HG03442 (cell line): ENCODE measurements around the gene OAF.
"Not testable (repeated sequence)": the region's sequence is repeated elsewhere in the genome, so short reads cannot be mapped to it uniquely, and the experiment has no call there.

Experiments
- ATAC-seq: cut with Tn5 transposase; IDR thresholded peaks from one replicate; pipeline ENCODE4 v1.9.1; 2021; ENCODE audit warnings: mild to moderate bottlenecking, moderate library complexity; ENCODE audit not compliant: unreplicated experiment

OAF gene

DNA sequence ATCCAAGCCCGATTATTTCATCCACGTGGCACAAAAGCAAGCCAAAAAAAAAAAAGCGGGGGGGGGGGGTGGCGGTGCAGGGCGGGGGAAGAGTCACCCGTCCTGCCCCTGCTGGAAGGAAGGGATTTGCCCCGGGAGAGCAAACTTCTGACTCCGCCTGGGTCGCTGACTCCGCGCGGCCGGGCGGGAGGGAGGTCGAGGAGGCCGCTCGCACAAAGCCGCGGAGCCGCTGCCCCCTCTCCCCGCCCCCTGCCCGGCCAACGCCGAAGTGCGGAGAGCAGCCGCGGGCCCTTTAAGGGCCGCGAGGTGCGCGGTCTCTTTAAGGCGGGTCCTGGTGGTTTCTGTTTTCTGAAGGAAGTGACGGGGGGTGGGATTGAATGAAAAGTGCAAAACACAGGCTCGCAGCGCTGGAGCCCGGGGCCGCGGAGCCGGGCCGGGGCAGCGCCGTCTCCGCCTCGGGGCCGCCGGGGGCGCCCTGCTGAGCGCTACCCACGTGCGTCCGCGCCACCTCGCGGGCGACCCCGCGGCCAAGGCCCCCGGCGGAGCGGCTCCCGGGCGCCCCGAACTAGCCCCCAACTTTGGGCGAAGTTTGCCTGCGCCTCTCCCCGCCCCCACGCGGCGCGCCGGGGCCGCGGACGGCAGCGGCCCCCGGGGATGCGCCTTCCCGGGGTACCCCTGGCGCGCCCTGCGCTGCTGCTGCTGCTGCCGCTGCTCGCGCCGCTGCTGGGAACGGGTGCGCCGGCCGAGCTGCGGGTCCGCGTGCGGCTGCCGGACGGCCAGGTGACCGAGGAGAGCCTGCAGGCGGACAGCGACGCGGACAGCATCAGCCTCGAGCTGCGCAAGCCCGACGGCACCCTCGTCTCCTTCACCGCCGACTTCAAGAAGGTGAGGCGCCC, at the start of gene OAF:
TSS of gene OAF (plus strand) at position 407 of the 896 bp plus-strand sequence. CDS start at position 655, 248 bp downstream.
- peak; percentile 73 for ATAC-seq

DNA sequence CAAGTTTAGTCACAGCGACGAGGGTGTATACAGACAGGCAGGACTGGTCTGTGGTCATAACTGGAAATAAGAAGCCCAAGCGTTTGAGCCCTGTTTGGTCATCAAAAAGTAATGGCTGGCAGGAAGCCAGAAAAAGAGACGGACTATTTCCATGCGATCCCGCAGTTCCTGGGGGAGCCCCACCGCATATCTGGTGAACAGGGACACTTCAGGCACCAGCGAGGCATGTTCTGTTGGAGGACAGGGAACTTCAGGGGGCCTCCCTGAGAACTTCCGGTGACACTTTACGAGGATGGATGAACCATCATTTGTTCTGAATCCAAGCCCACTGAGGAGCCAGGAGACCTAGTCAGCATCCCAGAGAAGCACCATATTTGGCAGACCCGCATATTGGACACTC, 43.2 kb upstream of the OAF start:
- ATAC-seq = no peak

DNA sequence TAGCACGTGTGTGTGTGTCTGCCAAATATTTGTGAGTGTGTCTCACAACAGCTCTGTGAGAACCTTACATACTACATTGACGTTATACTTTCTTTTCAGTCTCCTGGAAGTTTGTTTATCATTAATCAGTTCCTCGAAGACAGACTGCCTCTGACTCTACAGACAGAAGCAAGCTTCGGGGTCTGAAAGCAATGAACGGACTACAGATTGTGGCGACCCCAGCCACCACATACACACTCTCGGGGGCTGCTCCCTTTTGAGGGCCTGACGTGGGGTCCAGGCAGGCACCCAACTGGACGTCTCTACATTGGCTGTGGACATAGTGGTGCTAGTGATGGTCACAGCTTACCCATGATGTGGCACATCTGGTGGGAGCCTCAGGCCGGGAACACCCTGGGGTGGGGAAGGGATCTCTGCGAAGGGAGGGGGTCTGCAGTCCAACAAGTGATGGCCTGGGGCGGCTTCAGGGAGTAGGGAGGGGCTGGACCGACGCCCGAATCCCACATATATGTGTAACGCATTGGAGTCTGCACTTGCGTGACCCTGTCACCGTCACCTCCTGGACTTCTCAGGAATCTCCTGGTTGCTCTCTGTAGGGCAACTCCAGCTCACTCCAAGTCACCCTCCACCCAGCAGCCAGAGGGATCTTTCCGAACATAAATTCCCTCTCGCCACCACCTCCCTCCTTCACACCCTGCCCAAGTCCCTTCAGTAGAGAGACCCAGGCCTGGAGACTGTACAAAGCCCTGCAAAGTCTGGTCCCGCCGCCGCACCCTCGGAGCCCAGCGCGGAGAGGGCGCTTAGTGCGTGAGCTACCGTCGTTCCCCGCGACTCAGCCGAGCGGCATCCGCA, 42.5 kb upstream of the OAF start:
- ATAC-seq = no peak

DNA sequence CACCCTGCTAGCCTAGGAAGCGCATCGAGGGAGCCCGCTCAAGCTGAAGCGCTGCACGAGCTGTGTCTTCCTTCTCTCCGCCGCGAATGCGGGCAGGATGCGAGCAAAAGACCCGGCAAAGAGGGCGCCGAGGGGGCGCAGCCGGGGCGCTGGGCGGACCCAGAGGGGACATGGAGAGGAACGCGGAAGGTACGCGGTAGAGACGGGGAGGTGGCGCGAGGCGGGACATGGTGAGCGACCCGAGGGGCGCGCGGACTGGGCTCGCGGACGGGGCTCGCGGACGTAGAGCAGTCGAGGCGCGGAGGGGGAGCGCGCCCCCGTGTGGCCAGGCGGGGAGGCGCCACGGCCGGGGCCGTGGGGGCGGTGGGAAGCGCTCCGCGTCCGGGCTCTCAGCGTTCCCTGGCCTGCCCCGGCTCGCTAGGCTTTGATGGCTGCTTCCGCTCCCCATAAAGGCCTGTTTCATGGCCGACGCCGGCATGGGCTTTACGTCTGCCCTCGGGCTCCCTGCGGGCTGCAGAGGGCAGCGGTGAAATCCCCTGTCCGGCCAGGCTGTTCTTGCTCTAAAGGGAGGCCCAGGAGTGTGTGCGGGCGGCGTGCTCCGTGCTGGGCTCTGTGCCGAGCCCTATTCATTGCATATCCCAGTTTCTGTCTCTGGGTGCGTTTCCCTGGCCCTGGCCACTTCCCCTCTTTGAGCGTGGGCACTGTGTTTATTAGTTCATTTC, 41.7 kb upstream of the OAF start:
- no peak for ATAC-seq

DNA sequence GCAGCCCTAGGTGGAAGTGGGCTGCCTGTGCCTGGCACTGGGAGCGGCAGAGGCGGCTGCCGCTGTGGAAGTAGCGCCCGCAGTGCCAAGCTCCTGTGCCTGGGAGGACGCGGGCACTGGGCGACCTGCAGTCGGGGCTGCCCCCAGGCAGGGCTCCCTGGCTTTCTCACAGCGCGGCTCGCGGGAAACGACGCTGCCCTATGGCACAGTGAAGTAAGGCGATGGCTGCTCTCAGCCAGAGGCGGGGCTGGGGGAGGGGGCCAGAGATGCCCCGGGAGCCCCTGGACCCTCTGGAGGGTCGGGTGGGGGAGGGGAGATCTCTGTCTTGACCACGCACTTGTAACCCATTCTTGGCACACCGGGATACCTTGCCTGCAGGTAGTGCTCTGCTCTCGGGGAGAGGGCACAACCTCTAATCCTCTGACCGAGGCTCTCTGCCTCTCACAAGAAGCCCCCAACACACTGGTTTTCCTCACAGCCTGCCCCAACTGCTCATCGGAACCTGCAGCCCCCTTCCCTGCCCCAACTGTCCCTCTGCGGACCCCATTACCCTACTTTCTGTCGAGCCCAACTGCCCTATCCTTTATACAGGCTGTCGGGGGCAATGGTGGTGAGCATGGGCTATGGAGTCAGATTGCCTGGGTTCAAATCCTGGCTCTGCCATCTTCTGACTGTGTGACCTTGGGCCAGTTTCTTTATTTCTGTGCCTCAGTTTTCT, 40.7 kb upstream of the OAF start:
- no peak for ATAC-seq

DNA sequence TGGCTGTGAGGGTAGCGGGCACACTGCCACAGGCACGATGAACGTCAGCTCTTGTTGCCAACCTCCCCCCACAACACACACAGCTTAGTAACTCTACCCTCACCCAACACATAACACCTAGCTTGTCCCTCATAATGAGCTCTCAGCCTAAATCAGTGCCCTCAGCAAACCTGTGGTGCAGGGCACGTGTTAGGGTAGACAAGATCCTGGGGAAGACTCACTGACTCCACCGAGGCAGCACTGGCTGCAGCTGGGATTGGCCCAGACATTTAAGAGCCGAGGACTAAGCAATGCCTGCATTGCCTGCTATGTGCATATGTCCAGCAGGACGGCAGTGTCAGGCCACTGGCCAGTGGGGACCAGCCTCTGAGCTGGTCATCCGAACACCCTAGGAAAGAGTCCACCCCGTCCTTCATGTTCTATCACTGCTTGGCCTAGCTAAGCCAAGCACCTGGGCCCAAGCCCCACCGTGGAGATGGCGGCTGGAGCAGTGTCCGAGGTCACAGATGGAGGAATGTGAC, 40.0 kb upstream of the OAF start:
- ATAC-seq = no peak

DNA sequence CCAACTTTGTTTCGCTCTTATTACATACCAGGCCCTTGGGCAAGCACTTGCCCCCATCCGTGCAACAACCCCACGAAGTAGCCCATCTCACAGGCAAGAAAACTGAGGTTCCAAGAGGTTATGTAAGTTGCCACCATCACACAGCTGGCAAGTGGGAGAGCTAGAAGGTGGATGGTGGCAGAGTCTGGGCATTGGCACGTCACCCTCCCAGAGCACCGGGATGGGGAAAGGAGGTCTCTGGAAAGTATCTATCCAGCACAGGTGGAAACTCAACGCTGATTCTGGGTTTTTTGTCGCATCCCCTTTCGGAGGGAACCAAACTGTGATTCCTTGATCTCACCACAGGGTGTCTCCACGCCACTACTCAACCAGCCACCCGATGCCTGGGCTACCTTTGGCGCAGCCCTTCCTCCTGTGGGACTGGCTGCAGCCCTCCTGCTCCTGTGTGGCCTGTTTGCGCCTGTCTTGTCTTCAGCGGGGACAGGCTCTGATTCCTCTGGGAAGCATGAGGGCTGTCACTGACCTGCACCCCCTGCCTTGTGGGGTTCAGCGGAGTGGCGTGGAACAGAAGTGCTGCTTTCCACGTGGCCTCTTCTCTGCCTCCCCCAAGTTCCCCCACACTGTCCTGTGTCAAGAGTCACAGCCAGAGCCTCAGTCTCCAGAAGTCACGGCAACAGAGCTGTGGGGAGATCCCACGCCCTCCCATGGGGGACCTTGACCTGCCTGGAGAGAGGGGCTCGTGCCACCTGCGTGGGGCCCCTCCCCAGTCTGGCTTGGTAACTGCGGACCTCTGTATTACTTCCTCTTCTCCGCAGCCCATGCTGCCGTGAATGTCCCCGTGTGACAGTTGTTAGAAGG, 38.5 kb upstream of the OAF start:
- ATAC-seq = no peak

DNA sequence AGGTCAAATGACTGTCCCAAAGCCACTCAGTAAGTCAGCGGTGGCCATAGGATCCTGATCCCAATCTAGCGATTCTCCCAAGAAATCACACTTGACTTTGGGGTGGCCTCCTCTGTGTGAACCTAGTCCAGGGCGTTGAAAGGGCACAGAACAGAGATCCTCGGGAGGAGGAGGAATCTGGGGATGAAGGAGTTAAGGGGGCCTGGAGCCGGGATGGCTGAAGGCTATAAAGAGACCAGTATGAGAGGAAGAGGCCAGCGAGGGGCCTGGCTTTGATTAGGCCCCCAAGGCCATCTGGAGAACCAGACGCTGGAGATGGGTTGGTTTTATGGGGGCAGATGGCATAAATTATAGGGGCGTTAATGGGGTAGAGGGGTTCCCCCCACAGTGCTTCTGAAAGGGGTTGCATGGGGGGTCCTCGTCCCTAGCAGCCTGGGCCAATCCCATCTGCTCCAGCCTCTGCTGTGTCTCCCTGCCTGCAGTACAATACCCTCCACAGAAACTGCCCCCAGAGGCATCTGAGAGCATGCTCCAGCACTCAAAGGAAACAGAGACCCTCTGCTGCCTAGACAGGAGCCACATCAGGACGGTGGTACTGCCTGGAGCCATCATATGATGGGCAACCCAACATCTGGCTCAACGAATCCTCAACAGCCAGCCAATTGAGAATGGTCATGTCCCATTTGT, 37.7 kb upstream of the OAF start:
- ATAC-seq = no peak

DNA sequence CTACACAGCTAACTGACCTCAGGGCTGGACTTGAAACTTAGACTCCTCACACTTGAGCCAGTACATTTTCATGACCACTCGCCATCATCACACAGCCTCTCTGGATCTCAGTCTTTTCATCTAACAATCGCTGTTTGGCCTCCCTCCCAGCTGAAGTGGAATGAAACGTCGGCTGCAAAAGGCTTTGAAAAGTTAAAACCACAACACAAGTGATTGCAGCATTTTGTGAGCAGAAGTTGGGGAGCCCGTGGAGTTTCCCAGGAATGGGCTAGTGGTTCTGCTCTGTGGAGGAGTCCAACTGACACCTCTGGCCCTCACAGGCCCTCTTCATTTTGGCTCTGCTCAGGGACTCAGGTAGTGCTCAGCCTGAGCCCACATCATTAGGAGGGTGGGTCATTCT, 37.0 kb upstream of the OAF start:
- no peak for ATAC-seq

DNA sequence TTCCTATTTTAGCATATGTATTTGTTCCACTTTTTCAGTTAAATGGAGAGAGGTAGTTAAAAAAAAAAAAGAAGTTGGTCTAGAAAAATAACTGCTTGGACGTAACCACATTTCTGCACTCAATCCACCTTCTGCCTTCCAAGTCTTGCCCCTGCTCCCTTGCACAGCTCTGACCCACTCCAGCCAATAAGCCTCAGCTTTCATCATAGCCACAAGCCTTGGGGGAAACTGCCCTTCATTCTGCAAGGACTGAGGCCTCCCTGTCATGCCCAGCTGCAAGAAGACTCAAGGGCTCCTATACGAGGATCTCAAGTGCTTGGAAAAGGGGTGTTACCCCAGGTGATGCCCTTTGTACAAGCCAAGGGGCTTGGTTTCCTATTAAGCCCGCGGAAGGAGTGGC, 36.0 kb upstream of the OAF start:
- ATAC-seq = no peak

DNA sequence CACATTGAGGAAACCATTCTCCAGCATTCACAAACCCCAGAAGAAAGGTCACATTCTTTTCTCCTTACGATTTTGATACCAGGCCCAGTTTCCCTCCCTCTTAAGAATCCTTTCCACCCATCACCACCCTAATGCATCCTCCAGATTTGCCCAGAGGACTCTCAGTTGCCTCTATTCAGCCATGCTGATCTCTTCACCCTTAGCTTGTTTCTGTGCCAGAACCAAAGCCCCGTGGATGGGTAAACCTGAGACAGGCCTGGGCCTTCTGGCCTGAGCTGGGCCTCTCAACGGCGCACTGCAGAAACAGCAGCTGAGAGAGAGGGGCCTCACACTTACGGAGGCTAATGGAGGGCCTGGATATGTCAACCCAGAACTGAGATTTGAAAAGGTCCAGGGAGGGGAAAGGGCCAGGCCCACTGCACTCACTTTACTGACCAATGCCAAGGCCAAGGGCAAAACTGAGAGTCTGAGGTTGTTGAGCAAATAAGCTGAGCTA, 32.2 kb upstream of the OAF start:
- ATAC-seq = no peak

DNA sequence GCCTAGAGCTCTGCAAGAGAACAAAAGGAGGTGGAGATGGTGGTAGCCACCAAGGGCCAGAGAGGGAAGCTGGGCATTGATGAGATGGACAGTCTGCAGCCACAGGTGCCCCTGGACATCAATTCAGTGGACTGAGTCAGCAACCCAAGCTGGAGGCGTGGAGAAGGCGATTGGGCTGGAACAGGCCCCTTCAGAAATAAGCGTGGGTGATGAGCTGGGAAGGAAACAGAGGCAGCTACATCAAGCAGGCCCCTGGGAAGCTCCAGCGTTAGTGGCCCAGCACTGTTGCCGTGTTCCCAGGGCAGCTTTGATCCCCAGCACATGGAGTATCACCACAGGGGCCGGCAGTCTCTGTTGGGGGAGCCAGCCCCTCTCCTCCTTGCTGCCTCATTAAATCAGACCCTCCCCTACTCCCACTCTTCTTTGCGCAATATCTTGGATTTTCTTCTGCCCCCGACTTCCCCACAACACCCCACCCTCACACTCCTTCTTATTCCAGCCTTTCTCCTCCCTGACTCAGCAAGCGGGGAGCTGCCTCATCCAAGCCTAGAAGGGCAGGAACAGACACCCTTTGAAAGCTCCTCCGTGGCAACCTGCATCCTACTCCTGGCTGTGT, 31.7 kb upstream of the OAF start:
- no peak for ATAC-seq

DNA sequence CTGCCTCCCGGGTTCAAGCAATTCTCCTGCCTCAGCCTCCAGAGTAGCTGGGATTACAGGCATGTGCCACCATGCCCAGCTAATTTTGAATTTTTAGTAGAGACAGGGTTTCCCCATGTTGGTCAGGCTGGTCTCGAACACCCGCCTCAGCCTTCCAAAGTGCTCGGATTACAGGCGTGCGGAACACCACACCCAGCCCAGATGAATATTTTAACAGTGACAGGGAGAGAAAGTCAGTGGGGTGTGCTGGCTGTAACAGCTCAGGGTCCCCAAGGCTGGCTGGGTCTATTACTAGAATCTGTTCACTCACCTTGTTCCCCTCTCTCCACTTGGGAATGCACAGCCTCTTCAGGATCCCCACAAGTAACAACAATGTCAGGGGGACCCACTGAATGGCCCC, 30.8 kb upstream of the OAF start:
- ATAC-seq = not testable (repeated sequence)

DNA sequence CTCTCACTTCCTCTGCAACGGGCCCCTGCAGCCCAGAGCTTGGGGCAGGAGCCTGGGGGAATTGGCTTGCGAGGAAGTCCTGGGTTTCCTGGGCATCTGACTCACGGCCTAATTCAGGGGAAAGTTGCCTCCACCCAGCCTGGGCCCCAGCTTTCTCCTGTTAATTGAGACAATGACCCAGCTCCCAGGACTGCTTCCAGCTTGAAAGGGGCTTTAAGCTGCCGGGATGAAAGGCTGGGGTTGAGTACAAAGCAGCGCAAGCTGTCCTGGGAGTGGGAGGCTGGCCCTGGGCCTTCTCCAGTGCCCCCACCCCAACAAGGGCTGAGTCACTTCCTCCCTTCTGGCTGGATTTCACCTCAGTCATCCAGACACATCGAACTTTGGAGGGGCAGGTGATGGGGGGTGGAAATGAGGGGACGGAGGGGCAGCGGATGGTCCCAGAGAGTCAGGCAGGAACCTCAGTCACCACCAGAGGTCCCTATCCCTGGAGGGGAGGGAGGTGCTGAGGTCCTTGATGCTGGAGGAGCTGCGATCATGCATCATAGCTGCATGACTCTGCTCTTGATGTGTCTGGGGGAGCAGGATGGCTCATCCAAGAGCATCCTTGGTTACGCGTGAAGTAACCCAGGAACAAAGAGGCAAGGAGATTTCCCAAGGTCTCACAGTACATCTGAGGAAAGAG, 30.1 kb upstream of the OAF start:
- ATAC-seq = no peak

DNA sequence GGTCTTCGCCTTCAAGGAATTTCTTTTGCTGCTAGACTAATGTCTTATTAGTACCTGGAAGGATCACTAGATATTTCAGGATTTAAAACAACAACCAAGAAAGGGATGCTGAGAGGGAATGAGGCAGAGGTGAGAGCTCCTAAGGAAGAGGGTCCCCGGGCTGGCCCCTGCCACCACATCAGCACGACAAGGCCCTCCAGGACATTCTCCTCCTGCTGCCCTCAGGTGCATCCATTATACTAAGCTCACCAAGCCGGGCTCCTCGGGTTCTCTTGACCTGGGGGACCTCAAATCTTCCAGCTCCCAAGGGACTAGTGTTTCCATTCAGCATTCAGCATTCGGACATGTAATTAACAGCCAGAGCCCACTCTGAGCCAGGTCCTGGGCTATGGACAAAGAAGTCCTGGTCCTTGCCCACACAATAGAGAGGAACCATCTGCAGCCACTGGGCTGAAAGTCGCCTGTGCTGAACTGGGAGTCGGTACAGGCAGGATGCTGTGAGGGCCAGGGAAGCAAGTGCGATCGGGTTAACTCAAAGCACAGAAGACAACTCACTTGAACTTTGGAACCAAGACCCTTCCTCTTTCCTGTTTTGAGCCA, 29.4 kb upstream of the OAF start:
- no peak for ATAC-seq

DNA sequence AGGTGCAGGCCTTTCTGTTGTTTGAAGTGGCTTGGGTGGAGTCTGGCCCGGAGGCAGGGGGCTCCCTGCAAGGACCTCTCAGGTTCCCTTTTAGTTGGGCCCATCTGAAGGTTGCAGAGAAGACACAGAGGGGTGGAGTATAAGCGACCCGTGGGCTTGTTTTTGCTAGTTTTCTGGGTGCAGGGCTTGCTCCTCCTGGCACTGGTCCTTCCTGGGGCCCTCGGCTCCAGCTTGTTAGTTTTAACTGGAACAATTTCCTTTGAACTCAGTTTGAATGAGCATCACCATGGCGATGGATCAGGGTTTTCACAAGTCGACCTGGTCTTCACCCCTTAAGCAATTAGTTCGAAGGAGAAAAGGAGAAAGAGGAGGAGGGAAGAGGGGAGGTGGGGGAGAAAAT, 28.5 kb upstream of the OAF start:
- ATAC-seq = no peak

DNA sequence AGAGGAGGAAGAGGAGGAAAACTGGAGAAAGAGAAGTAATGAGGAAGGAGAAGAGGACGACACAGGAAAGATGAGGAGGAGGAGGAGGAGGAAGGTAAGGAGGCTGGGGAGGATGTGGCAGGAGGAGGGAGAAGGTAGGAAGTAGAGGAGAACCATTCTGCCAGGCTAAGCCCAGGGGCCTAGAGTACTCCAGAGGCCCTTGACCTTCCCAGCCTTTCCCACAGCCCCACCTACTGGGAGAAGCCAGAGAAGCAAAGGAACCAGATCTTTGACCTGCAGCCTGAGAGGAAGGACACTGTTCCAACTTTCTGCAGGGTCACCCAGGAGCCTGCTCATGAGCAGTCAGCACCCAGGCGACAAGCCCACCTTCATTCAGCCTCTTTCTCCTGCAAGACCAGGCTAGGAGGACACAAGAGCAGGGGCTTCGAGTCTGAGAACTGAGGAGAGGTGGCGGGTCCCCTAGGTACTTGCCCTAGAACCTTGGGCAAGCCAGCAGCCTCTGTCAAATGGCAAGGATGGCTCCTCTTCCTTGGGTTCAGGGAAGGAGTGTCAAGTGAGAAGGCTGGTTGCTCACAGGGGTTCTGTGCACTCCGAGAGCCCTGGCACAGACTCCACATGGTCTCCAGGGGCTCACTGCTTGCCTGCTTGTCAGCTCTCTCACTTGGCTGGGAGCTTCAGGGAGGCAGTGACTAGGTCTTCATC, 27.9 kb upstream of the OAF start:
- ATAC-seq = no peak
